Body of pancreas (tissue), 4 donors: Measurements from ENCODE around the gene SIRPB2.

Source experiments
- POLR2A ChIP-seq, 3 donors: fragments of 450-650 bp; IDR thresholded peaks; one replicate each; pipeline ENCODE4 v1.6.1; 2016; ENCODE audit warnings: antibody characterized with exemption in 3 of 3, mild to moderate bottlenecking in 2 of 3
- TF ChIP-seq, protein P1 (sequence below), 7 experiments: fragments of 450-650 bp in 4 of 7; fragments of 200-600 bp in 3 of 7; sonication (generic) in 3 of 7; IDR thresholded peaks; one replicate each; pipeline ENCODE4 v1.5.1; 2016 to 2019; ENCODE audit warnings: antibody characterized with exemption in 7 of 7

DNA sequence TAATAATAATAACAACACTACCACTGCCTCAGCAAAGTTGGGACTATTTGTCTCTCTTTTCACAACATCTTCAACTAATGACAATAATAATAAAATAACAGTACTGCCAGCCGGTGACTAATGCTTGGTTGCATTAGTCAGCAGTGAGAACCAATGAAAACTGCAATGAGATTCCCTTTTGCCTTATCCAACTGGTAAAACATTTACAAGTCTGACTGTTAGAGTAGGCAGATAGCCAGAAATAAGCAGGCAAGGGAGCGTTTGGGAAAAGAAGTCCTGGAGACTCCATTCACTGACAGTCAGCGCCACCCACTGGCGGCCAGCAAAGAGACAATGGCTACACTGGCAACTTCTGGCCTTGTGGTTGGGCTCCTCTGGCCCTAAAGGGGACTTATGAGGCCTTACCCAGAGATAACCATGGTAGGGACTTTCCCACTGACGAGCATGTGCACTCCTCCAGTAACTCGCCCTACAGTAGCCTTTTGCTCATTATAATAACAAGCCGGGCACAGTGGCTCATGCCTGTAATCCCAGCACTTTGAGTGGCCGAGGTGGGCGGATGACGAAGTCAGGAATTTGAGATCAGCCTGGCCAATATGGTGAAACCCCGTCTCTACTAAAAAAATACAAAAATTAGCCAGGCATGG, 21.2 kb downstream of the SIRPB2 start:
- TF ChIP-seq, protein P1, sequence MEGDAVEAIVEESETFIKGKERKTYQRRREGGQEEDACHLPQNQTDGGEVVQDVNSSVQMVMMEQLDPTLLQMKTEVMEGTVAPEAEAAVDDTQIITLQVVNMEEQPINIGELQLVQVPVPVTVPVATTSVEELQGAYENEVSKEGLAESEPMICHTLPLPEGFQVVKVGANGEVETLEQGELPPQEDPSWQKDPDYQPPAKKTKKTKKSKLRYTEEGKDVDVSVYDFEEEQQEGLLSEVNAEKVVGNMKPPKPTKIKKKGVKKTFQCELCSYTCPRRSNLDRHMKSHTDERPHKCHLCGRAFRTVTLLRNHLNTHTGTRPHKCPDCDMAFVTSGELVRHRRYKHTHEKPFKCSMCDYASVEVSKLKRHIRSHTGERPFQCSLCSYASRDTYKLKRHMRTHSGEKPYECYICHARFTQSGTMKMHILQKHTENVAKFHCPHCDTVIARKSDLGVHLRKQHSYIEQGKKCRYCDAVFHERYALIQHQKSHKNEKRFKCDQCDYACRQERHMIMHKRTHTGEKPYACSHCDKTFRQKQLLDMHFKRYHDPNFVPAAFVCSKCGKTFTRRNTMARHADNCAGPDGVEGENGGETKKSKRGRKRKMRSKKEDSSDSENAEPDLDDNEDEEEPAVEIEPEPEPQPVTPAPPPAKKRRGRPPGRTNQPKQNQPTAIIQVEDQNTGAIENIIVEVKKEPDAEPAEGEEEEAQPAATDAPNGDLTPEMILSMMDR (IDR thresholded peaks at IDR 0.05): peak; percentile 67 to 96 (median 94)
- peak in 1 of 3 donors; percentile 36 for TF ChIP-seq POLR2A (IDR thresholded peaks at IDR 0.05)
